RPMI7951 (cell line): ENCODE data around the gene GRIN2C. TPM values are rescaled to one million over a fixed set of nuclear protein-coding genes. Genes with fewer than 3 reads are reported as not detected.
"Not testable (repeated sequence)": the region's sequence is repeated elsewhere in the genome, so short reads cannot be mapped to it uniquely, and the experiment has no call there.

Experiments used
- DNase-seq: peaks from one replicate; pipeline ENCODE4 v3.0.0-alpha.2; 2012; ENCODE audit warnings: low read depth
- total RNA-seq: library from RNA; depleted of rRNA; stranded (reverse); fragments of >200 nt; shearing (Covaris generic); gene quantifications from 2 replicates; pipeline ENCODE4 v1.2.3, GENCODE V29; 2014; rRNA removed

The GRIN2C gene
- not detected in 2 replicates for total RNA-seq

GRCh38 chr17:74859459-74860228, at the start of gene GRIN2C:
GRIN2C (minus strand) TSS chr17:74859885; CDS start chr17:74855092, 4,793 bp downstream.
- DNase-seq = no peak

DNA sequence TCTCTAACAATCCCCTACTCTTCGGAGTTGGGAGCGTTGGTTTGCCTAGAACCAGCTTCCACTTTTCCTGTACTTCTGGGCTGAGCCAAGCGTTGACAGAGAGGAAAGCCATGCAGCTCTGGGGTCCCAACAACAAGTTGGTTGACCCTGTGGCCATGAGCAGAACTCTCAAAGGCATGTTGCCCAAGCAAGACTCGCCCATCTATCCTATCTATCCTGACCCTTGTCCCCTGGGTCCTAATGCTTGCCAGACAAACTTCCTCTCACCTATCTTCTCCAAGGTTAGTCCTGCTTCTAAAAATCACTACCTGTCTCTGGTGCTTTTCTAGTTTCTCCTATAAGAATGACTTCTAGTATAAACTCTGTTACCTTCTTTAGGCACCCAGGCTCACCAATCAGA, 49.4 kb upstream of the GRIN2C start:
- not testable (repeated sequence) for DNase-seq

- DNase-seq = no peak
These were observed 47.3 kb upstream of the GRIN2C start for GRCh38 chr17:74907012-74907411.

DNA sequence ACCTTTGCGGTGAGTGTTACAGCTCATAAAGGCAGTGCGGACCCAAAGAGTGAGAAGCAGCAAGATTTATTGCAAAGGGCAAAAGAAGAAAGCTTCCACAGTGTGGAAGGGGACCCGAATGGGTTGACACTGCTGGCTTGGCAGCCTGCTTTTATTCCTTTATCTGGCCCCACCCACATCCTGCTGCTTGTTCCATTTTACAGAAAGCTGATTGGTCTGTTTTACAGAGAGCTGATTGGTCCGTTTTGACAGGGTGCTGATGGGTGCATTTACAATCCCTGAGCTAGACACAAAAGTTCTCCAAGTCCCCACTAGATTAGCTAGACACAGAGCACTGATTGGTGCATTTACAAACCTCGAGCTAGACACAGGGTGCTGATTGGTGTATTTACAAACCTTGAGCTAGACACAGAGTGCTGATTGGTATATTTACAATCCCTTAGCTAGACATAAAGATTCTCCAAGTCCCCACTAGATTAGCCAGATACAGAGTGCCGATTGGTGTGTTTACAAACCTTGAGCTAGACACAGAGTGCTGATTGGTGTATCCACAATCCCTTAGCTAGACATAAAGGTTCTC, 46.6 kb upstream of the GRIN2C start:
- not testable (repeated sequence) for DNase-seq

GRCh38 chr17:74904687-74905409, 45.2 kb upstream of the GRIN2C start:
- DNase-seq = no peak

GRCh38 chr17:74903671-74904070, 44.0 kb upstream of the GRIN2C start:
- DNase-seq = no peak

- no peak for DNase-seq
These were observed 43.3 kb upstream of the GRIN2C start for GRCh38 chr17:74903034-74903433.

DNA sequence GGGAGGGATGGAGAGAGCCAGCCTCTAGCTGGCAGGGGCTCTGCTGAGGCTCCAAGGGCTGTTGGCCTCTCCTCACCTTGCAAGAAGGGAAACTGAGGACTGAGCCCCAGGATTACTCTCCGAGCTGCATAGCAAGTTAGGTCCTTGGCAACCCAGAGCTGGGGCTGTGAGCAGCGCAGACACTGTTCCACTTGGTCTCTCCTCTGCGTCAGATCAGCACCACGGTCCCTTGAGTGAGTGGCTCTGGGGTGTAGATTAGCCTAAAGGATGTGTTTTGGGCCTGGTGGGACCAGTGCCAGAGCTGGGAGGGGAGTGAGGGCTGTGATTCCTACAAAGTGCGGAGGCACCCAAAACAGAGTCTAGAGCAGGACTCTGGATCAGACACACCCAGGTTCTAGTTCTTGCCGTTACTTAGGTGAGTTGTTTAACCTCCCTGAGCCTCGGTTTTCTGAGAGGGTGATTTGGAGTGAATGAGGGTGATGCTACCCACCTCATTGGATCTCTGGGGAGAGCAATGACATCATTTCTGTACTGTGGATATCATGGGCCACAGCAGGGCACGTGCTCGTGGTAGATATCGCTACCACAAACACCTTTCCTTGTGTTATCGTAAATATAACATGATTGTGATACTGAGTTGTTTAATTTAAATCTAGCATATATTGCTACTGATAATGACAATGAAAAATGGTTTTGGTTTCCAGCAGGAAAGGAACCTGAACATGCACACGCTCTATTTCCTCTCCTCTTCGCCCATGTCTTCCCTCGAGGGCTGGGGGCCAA, 41.9 kb upstream of the GRIN2C start:
- DNase-seq = no peak

DNA sequence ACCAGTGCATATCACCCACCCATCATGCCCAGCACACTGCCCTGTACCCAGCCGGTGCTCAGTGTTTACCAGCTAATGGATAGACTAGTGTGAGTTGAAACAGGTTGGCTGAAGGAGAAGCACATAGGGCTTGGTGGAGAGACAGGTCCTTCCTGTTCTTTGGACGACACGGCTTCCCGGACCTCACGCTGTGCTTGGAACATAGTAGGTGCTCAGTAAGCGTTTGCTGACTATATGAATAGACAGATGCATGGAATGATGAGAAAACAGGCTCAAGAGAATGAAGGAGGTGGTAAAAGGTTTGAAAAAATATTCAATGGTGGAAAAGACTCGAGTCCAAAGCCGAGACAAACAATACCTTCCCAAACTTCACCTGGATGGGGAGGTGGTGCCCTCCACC, 40.5 kb upstream of the GRIN2C start:
- no peak for DNase-seq

GRCh38 chr17:74898376-74898946, 38.8 kb upstream of the GRIN2C start:
- DNase-seq = no peak

DNA sequence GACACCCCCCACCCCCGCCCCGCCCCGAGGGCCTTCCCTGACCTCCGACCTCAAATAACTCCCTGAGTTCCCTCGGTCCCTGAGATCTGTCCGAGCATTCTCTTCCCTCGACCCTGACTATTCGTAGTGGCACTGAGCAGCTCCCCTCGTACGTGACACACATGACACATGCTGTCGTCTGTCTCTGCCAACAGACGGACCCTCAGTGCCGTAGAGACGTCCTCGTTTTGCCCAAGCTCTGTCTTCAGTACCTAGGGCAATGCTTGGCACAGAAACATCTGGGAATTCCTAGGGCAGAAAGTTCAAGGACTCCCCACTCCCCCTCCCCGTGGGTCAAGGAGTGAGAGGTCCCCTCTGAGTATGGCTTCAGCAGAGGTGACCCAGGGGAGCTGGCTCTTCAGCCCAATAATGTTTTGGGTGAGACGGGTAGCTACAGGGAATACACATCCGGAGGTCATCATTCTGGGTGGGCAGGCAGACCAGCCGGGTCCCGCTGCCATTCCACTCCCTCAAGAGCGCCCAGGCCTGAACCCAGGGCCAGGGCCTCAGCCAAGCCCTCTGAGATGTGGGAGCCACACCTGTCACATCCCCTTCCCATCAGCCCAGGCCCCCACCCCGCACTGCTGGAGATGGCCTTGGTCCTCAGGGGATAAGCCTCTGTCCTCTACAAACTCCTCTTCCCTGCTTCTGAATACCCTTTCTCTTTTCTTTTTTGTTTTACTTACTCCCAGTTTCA, 34.4 kb upstream of the GRIN2C start:
- no peak for DNase-seq

DNA sequence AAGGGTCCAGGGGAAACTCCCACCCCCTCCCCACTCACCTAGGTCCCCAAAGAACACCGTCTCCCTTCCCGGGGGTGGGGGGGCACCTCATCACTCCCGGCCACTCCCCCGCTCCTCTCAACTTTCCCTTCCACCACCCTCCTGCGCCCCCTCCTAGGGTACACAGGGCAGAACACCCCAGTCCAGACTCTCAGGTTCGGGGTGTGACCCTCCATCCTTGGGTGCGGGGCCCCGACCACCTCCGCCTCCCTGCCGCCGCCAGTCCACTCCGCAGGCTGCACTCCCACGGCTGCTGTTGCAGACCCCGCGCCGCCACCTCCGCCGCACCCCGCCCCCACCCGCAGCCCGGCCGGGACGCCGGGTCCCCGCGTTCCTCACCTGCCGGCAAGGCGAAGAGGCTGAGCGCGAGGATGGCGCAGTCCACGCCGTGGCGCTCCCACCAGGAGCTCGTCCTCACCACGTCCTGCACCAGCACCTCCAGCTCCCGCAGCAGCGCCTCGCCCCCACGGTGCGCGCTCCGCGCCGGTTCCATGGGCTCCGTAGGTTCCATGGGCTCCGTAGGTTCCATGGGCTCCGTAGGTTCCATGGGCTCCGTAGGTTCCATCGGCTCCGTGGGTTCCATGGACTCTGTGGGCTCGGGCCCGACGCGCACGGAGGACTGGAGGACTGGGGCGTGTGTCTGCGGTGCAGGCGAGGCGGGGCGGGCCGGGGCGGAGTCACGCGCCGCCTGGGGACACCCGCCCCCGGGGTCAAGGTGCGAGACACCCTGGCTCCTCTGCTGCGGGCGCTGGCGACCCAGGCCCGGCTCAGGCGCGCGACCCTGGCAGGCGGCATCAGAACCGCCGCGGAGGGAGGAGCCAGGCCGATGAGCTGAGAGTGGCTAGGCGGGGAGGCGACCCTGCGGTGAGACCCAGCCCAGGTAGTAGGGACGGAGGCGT, 33.6 kb upstream of the GRIN2C start, which contains the start of gene FADS6:
TSS of gene FADS6 (minus strand) at position 660 of the 938 bp plus-strand sequence. CDS start at position 622, 38 bp downstream.
- DNase-seq = no peak

GRCh38 chr17:74892013-74892841, 32.5 kb upstream of the GRIN2C start:
- no peak for DNase-seq

GRCh38 chr17:74890554-74890953, 30.9 kb upstream of the GRIN2C start:
- DNase-seq = no peak

- DNase-seq = no peak
These were observed 28.8 kb upstream of the GRIN2C start for GRCh38 chr17:74888469-74888868.

- no peak for DNase-seq
These were observed 23.6 kb upstream of the GRIN2C start for GRCh38 chr17:74883241-74883745.

DNA sequence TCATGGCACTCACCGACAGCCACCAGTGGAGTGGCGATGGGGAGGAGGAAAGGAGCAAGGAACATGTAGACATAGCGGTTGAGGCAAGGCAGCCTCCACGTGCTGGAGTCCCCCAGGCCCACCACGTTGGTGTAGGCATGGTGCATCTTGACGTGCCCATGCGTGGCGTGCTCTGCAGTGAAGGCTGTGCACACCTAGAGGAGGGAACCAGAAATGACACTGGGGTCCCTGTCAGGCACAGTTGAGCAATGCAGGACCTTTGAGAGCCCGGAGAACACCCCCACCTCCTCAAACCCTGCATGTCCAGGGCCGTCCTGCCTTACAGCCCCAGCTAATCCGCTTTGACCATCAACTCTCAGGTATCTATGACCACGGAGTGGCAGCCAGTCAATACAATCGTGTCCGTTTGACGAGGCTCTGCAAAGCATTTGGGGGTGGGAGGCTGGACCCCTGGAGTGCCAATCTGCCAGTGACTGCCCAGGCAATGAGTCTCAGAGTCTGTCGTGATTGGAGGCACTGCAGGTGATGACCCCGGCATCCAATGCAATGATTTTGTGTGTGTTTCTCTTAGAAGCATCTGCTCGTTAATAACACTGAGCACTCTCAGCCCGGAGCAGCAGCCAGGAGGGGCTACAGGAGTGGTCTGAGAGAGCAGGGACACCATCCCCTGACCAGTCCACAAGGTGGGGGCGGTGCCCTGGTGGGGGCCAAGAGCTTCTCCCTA, 23.0 kb upstream of the GRIN2C start:
- no peak for DNase-seq

DNA sequence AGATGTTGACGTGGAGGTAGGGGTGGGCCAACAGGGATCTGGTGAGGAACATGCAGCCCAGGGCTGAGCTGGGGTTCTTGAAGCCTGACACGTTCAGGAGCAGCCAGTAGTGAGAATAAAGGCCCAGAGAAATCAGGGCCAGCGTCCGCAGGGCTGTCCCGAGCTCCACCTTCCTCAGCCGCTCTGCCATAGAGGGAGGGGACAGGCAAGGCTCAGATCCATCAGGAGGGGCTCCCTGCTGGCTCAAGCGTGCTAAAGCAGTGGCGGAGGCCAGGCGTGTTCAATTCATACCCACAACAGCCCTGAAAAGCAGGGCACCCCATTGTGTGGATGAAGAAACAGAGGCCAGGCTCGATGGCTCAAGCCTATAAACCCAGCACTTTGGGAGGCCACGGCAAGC, 21.4 kb upstream of the GRIN2C start:
- no peak for DNase-seq
